LNCAP (cell line): ENCODE measurements around the gene HMCN2.

Source experiments
- CTCF ChIP-seq: fragments of 450-650 bp; IDR thresholded peaks from 2 replicates; pipeline ENCODE4 v1.5.1; 2017; ENCODE audit warnings: mild to moderate bottlenecking

The HMCN2 gene

GRCh38 chr9:130474106-130474505 lies 208.5 kb downstream of the HMCN2 start:
- no peak for TF ChIP-seq CTCF

- no peak for TF ChIP-seq CTCF
These were observed 210.7 kb downstream of the HMCN2 start for GRCh38 chr9:130476151-130476730.

- no peak for TF ChIP-seq CTCF
These were observed 212.0 kb downstream of the HMCN2 start for GRCh38 chr9:130477564-130477963.

GRCh38 chr9:130478152-130478551 lies 212.6 kb downstream of the HMCN2 start:
- no peak for TF ChIP-seq CTCF

- no peak for TF ChIP-seq CTCF
These were observed 213.4 kb downstream of the HMCN2 start for GRCh38 chr9:130478736-130479575.

GRCh38 chr9:130479587-130479986 lies 214.0 kb downstream of the HMCN2 start:
- TF ChIP-seq CTCF, result no peak

GRCh38 chr9:130480673-130481072 lies 215.1 kb downstream of the HMCN2 start:
- TF ChIP-seq CTCF, result no peak; the same call in 1 of the 2 replicates
